SW480 (cell line): ENCODE measurements around the gene TNC.

Source experiments
- DNase-seq: peaks from one replicate; pipeline ENCODE4 v3.0.0-alpha.2; 2016; ENCODE audit warnings: low spot score

The TNC gene

DNA sequence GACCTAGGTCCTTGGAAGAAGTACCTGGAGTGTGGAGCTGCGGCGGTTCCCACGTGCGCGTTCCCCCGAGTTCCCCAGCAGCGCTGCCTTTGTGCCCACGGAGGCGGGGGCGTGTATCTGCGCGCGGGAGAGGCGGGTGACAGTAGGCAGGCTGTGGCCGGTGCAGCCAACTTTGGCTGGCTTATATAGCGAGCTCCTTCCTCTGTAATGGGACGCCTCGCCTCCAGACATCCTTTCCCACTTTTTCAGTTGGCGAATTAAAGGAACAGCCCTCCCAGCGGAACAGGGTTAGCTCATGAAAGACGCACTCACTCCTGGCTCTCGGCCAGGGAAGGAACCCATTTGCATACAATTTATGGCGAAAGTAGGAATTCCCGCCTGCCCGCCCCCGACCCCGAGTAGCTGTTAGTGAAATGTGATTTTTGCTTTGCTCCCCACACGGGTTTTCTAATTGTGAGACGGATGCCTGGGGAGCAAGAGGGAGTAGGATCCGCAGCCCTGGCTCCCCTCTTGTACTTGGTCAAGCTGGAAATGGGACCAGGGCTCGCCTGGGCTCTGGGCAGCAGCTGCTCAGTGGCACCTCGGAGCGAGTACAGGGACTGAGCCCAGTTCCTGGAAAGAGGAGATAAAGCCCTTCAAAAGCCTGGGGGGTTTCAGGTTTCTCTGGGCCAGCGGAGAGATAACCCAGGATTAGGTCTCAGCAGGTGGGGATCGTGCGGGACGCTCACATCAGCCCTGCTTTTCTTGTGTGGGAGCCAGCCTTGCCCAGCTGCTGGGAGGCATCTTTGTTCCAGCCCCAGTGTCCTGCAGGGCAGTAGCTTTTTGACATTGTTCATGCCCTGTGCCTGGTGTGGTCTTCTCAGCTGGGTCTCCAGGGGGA, at the start of gene TNC:
TNC (minus strand) TSS at position 159 of the 880 bp plus-strand sequence. CDS start 27,139 bp downstream, outside the sequence.
- DNase-seq = peak; percentile 52

DNA sequence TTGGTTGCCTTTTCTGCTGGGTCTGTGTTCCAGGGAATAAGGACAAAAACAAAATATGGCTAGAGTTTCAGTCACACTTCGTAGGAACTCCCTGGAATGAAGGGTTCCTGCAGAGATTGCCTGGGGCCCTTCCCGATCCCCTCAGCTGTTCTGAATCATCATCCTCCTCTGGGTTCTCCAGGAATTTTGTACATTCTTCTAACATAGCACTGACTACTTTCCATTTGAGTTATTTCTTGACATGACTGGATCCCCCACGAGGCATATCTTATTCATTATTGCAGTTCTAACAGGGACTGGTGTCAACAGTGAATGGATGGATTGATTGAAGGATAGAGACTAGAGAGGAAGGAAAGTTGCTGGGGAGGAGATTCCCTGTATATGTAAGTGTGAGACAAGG, 49.2 kb upstream of the TNC start:
- DNase-seq = no peak

DNA sequence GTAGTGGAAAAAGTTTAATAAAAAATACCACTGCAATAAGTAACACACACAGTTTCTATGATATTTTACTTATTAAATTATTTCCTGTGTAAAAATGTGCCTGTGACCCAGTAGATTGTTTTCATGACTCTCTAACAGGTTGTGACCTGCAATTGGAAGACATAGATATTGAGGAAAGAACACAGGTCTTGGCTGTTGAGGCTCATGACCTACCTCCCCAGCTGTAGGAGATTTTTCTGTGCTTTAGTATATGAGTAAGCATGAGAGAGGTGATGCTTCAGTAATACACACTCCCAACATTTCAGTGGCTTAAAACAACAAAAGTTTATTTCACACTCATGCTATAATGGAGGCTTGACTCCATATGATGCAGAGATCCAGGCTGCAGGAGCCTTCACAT, 47.3 kb upstream of the TNC start:
- peak; percentile 5 for DNase-seq

DNA sequence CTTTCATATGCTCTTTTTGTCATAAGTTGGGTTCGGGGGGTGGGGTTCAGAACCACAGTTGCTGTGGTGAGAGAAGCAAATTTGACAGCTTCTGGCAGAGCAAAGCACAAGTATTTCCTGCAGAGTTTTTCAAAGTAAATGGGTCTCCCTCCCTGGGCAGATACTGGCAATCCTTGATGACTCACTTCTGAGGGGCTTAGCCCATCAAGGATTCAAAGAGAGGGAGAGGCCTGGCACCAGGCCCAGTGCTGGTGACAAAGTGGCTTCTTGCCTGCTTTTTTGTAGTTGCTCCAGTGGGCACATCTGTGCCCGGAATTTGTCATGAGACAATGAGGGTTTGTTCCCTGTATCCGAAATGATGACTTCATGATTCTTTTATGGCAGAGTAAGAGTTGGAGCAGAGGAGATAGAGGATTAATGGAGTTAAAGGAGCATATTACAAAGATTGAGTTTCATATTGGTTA, 46.6 kb upstream of the TNC start:
- DNase-seq = peak; percentile 96

DNA sequence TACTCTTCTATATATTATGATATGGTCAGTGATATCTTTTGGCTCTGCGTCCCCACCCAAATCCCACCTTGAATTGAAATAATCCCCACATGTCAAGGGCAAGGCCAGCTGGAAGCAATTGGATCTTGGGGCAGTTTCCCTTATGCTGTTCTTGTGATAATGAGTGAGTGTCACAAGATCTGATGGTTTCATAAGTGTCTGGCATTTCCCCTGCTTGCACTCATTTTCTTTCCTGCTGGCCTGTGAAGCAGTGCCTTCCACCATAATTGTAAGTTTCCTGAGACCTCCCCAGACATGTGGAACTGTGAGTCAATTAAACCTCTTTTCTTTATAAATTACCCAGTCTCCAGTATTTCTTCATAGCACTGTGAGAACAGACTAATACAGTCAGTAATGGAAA, 45.0 kb upstream of the TNC start:
- no peak for DNase-seq

DNA sequence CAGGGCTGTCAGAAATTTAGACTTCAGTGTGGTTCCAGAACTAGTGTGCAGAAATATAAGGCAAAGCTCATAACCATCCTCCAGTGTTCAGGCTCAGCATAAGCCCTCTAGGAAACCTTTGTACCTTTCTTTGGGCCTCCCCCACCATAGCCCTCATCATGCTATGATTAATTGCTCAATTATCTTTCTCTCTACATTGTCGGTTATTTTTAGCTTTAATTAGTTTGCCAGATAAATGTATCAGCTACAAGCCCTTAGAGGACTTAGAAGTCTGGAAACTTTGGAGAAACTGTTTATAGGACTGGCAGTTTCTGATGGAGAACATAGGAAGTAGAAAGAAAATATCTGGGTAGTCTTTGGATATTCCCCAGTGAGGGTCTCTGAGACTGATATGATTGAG, 43.5 kb upstream of the TNC start:
- DNase-seq = no peak

DNA sequence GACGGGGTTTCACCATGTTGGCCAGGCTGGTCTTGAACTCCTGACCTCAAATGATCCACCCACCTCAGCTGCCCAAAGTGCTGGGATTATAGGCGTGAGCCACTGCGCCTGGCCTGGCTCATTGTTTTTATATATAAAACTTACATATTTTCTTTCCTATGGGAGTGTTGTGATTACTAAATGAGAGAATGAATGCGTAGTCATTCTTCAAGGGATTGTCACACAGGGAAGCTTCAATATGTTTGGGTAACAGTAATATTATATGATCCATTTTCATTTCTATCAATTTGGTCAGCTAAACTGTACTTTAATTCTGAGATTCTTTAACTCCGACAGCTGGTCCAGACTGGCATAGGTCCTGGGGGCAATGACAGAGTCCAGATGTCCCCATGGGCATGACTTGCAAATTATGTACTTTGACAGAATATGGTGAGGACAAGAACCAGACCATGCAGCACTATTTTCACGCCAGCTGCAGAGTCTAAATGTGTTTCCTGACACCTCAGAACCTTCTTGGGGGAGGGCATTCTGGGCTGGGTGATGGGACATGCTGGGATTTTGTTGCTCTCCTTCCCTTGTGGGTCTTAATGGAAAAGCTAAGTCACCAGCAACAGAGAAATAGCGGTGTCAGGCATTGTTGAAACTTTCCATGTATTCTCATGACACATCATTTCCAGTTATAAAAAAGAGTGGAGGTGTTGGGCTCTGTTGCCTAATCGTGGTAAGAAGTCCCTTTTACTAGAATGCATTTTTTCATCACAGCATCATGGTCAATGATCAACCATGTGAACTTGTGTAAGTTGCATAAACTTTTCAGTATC, 40.9 kb upstream of the TNC start:
- peak; percentile 9 for DNase-seq

DNA sequence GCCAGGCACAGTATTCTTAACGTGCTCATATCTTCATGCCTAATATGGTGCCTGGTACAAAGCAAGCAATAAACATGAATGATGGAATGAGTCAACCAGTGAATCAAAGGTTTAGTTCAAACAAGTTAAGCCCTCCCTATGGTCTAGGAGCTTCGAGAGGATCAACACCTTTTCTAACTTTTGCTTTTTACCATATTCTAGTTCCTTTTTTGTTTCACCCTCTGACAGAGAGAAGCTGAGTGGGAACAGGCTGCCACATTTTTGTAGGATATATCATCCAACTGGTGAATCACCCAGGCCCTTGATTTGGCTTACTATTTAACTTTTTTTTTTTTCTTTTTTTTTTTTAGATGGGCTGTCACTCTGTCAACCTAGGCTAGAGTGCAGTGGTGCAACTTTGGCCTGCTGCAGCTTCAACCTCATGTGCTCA, 39.3 kb upstream of the TNC start:
- peak; percentile 87 for DNase-seq

DNA sequence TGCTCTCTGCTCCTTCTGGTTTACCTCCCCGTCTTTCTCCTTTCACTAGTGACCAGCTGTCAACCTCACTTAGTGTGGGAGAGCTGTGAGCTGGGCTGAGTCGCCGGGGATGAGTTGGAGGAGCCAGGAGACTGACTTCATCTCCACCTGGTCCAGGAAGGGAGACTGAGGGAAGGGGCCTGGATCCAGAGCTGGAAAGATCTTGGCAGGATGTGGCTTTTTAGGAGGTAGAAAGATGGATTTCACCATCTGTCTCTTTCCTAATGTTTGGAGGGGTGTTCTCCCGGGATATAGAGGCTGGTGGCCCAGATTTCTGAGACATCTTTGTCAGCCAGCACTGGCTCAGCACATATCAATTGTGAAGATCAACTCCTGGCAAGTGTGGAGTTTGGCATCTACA, 37.1 kb upstream of the TNC start:
- no peak for DNase-seq

DNA sequence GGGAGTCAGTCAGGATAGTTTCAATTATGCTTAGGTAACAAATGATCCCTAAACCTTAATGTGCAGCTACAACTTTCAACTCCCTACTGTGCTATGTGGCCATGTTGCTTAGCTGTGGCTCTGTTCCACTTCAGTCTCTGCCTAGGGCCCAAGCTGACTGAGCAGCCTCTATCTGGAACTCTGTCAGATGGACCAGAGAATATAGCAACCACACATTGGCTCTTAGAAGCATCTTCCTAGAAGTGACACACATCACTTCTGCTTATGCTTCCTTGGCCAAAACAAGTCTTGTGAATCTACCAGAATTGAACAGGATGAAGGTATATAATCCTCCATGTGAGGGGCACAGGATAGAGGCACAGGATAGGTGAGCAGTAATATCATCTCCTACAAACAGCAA, 36.7 kb upstream of the TNC start:
- DNase-seq = no peak

DNA sequence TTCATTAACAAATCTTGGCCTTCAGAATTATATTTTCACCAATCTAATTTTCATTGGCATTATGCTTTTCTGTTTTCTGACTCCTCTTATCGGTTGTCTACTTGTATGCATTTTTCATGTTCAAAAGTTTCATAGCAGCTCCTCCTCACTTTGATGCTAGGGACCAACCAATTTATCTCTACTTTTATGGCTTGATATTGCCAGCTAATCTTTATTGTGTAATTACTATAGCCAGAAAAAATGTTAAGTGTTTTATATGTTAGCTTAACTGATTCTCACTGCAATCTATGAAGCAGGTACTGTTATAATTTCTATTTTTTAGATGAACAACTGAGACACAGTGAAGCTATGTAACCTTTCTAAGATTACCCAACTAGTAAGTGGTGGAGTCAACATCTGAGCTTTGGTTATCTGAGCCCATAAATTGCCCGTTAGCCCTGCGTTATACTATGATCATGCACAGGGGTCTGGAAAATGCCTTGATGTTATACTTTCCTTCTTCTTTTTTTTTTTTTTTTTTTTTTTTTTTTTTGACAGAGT, 34.4 kb upstream of the TNC start:
- DNase-seq = no peak

DNA sequence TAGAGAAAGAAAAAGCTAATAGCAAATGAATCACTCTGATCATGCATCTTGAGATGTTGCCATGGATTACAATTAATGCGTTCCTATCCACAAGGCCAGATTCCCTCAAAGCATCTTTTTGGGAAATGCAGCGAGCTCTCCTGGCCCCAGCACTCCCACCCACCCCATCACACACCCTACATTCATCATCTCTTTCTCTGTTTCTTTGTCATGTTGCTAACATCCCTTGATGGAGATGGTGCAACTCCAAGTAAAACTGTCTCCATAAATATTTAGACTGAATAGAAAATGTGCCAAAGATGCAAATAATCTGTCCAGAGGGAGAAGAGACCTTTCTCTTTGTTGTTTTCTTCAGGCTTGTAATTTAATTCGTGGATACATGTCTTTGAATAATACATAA, 30.8 kb upstream of the TNC start:
- DNase-seq = no peak

DNA sequence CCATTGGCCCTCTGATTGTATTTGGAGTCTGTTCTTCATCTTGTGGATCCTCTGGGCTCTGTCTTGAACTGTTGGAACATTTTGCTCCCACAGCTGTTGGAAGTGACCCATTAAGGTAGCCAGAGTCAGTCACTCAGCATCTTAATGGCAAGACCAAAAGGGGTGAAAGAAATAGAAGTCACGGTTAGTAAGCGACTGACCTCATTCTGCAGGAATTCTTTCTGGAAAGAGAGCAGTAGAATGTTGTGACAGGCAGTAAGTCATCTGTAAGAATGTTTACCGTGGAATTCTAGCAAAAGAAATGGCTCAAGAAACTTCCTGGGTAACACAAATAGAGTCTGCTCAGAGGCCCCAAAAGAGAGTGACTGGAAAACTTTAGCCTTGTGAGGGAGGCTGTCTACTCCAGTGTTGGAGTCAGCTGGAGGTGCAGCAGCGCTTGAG, 28.6 kb upstream of the TNC start:
- DNase-seq = no peak

DNA sequence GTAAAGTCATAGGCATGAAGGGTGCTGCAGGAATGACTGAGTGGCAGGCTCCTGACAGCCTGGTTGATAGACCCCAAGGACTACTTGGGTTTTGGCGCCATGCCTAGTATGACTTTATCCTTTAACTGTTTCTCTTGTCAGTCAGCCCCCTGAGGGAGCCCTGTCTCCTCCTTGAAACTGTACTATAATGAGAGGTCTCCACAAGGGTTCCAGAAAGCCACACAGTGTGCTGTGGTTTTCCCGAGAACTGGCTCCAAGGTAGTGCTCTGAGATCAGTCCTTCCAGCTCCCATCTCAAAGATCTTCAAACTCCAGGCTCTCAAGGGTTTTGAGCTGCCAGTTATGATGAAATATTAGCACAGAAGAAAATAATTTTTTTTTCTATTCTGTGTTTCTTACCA, 26.7 kb upstream of the TNC start:
- DNase-seq = no peak

DNA sequence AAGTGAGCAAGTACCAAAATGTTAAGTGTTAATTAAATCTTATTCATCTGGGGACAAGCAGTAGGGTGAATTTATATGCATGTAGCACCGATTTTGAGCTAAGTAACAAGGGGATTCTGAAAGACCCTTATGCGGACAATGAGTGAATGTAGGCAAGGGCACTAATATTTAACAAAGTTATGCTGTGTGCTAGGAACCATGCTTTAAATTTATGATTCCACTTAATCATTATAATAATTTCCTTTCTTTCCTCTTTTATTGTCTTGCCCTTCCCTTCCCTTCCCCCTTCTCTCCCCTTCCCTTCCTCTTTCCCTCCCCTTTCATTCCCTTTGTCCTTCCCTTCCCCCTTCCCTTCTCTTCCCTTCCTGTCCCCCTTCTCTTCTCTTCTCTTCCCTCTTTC, 25.7 kb upstream of the TNC start:
- DNase-seq = no peak

DNA sequence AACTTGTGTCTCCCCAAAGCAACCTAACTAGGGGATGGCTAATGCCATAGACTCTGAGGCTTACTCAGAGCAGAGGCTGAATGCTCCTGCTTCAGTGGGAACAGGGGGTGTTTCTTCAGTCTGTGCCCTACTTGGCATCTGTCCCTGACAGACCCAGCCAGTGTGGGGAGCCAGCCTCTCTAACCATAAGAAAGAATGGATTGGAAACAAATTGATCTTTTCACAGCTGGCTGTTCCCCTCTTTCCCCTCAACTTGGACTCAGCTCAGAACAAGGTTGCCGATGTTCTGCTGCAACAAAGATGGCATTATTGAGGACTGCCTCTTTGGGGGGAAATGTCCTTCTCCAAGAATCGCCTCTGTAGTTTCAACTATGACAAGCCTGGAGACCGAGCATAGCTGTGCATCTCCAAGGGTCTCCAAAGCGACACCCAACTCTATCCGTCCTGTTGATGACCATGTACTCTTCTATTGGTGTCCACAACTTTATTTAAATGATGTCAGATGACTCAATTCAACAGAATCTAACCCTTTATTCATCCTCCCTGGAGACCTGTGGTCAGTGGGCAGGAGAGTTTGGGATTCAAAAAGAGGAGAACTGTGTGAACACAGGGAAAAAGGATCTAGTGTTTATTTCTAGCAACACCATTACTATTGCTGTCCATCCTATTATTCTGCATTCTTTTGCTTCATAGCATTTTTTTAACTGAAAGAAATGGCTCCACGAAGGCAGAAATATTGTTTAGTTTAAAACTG, 24.7 kb upstream of the TNC start:
- no peak for DNase-seq

DNA sequence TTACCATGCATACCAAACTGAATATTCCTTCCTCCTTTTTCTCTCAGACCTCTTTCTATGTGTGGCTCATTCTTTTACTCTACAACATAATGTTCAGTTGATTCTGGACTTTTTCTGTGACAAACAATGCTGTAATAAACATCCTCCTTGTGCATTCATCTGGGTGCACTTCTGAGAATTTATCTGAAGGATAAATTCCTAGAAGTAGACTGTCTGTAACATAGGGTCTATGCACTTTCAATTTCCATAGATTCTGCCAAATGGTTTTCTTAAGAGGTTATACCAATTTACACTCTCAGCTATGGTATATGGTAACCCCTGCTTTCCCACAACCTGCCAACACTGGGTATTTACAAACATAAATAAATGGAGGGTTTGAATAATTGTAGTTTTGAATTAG, 24.1 kb upstream of the TNC start:
- DNase-seq = no peak

DNA sequence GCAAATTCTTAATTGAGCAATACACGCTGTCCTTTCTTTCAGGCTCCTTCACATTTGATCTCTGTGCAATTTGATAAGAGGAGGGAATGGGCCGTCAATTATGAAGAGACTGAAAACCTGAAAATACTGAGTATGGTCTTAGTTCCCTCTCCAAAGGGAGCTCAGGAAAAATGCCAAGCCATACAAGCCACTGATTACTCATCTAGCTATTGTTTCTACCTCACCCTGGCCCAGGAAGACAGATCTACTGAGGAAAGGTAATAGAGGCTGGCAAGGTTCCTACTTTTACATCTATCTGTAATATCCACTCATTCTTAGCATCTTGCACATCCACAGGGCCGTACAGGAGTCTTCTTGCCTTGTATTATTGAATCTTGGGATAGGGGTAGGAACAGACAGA, 23.7 kb upstream of the TNC start:
- no peak for DNase-seq

DNA sequence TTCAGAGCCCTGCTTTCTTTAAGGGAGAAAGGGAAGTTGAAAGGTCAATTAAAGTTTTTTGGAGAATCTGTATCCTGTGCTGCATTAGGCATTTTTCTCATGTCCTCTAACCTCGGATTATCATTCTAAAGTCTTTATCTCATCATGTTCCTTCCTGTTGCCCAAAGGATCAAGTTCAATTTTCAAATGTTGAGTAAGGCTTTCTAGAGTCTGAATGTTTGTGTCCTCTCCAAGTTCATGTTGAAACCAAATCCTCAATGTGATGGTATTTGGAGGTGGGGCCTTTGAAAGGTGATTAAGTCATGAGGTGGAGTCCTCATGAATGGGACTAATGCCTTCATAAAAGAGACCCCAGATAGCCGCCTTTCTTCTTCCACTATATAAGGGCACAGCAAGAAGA, 20.2 kb upstream of the TNC start:
- no peak for DNase-seq

DNA sequence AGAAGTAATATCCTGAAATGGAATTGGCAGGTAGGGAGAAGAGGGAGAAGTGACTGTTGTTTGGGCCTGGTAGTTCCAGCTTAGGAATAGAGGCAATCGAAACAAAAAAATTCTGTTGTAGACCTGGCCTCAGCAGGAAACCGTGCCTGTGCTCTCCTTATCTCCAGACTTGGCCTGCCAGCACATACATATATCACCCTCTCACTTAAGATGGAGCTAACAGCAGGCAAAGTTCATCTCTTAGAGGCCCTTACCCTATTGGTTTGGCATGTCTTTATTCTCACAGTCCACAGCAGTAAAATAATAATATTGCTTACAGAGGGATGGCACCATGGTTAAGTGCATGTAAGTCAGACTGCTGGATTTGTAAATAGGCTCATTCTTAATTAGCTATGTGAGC, 19.6 kb upstream of the TNC start:
- no peak for DNase-seq

DNA sequence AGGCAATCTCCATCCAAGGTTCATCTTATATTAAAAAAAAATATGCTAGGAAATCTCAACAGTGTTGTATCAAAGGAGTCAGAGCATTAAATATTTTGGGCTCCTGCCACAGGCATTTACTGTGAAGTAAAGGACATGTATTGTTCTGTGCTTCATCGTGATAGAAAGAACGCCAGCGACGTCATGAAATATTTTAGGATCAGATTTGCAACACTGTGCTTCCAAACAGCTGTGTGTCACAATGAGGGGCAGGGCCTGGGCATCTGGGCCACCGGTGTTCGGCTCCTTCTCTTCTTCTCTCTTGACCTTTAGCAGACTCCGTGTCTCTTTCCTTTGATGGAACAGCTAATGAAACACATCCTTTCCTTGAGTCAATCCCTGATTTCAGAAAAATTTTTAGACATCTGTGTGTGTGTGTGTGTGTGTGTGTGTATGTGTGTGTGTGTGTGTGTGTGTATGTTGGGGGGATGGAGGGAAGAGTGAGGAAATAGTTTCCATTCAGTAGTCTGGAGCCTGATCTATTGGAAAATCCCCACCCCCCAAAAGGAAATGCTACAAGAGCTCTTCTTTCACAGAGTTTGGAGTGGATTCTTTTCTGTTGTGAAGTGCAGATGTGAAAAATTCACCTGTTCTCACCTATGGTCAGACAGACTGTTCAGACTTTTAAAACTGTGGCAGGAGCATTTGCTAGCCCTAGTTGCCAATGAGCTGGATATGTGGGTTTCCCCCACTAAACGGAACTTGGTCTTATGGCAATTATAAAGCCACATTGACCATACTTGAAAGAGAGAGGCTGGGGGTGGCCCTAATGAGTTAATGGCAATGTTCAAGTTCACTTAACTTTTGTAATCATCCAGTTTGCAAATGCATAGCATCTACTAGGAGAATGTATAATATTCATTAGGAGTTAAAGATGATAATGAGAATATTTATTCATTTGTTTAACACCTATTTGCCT, 18.1 kb upstream of the TNC start:
- no peak for DNase-seq
